DND-41 (cell line): Measurements from ENCODE around the gene LRRC37A.
"Not testable (repeated sequence)": the region's sequence is repeated elsewhere in the genome, so short reads cannot be mapped to it uniquely, and the experiment has no call there.

Experiments used
- CTCF ChIP-seq: IDR thresholded peaks from 2 replicates; pipeline ENCODE4 v1.5.1; 2012; ENCODE audit warnings: borderline replicate concordance, low read length, moderate library complexity, mild to moderate bottlenecking; ENCODE audit not compliant: poor library complexity, severe bottlenecking; ENCODE audit errors: extremely low read depth
- EZH2 ChIP-seq: IDR thresholded peaks from 3 replicates; pipeline ENCODE4 v1.6.1; 2012; ENCODE audit warnings: borderline replicate concordance, low read depth, mild to moderate bottlenecking, moderate library complexity, low read length, inconsistent platforms; ENCODE audit not compliant: severe bottlenecking

GRCh38 chr17:46287587-46287986, 7.3 kb upstream of the LRRC37A start:
- not testable (repeated sequence) for TF ChIP-seq CTCF, EZH2
